IMR-90 (cell line): ENCODE measurements around the gene STUM. TPM values are rescaled to one million over a fixed set of nuclear protein-coding genes. Genes with fewer than 3 reads are reported as not detected.

Experiments
- ATAC-seq: fragments of 200-7000 bp; cut with Tn5 transposase; 2 replicates; pipeline ENCODE4 v1.9.1; 2020; ENCODE audit warnings: low read depth, mild to moderate bottlenecking, moderate library complexity
- BruUV-seq: library from RNA; stranded (reverse); fragments of 400-500 nt; replicated peaks from 2 replicates; lab custom pipeline; 2021; lab: Mats Ljungman, UMichigan
- CTCF ChIA-PET: fragments of 300-600 bp; formaldehyde crosslinking; extraction: SDS; loops from one replicate; lab custom pipeline; 2021; ENCODE audit warnings: antibody characterized with exemption; lab: Yijun Ruan, JAX
- POLR2A ChIA-PET: fragments of 300-600 bp; sonication (Branson Sonifier 250); formaldehyde crosslinking; loops from one replicate; lab custom pipeline; 2022; ENCODE audit warnings: antibody characterized with exemption; ENCODE audit not compliant: unreplicated experiment; lab: Charles Lee
- DNase-seq: peaks from one replicate; pipeline ENCODE4 v3.0.0; 2013
- H2AFZ ChIP-seq: replicated peaks from 2 replicates; pipeline ENCODE3; 2013; ENCODE audit warnings: low read length, mild to moderate bottlenecking; ENCODE audit not compliant: poor library complexity
- H2AK5ac ChIP-seq: 2 replicates; pipeline ENCODE4 v1.6.1; 2013; ENCODE audit warnings: low read depth, low read length, inconsistent platforms
- H2AK9ac ChIP-seq: replicated peaks from 2 replicates; pipeline ENCODE3; 2013; ENCODE audit warnings: mild to moderate bottlenecking, low read depth, low read length, moderate library complexity; ENCODE audit not compliant: poor library complexity
- H2BK120ac ChIP-seq: 2 replicates; pipeline ENCODE4 v1.6.1; 2013; ENCODE audit warnings: low read depth, low read length, inconsistent platforms
- H2BK15ac ChIP-seq: 3 replicates; pipeline ENCODE4 v1.6.1; 2013; ENCODE audit warnings: low read depth, low read length, inconsistent platforms
- H2BK20ac ChIP-seq: 2 replicates; pipeline ENCODE4 v1.6.1; 2013; ENCODE audit warnings: low read depth, mild to moderate bottlenecking, inconsistent platforms, low read length, moderate library complexity
- H2BK5ac ChIP-seq: 2 replicates; pipeline ENCODE4 v1.6.1; 2013; ENCODE audit warnings: mild to moderate bottlenecking, low read depth, low read length, inconsistent platforms; ENCODE audit not compliant: poor library complexity, severe bottlenecking
- H3K14ac ChIP-seq: replicated peaks from 2 replicates; pipeline ENCODE4 v1.6.1; 2013; ENCODE audit warnings: low read depth, low read length, inconsistent platforms
- H3K18ac ChIP-seq: 2 replicates; pipeline ENCODE4 v1.6.1; 2013; ENCODE audit warnings: low read depth, low read length, control low read depth
- H3K23ac ChIP-seq: 2 replicates; pipeline ENCODE4 v1.6.1; 2013; ENCODE audit warnings: low read depth, low read length, inconsistent platforms
- H3K27ac ChIP-seq: 2 replicates; pipeline ENCODE4 v1.5.1; 2013; ENCODE audit warnings: mild to moderate bottlenecking, control low read depth, low read length; ENCODE audit not compliant: insufficient read depth
- H3K27me3 ChIP-seq: 2 replicates; pipeline ENCODE4 v1.6.1; 2013; ENCODE audit warnings: low read length; ENCODE audit not compliant: control insufficient read depth, insufficient read depth
- H3K36me3 ChIP-seq: 2 replicates; pipeline ENCODE4 v1.6.1; 2013; ENCODE audit warnings: low read length, mixed read lengths; ENCODE audit not compliant: control insufficient read depth, insufficient read depth
- H3K4ac ChIP-seq: 2 replicates; pipeline ENCODE4 v1.6.1; 2013; ENCODE audit warnings: low read depth, low read length, inconsistent platforms
- H3K4me1 ChIP-seq: 2 replicates; pipeline ENCODE4 v1.6.1; 2013; ENCODE audit warnings: low read length, mixed read lengths; ENCODE audit not compliant: control insufficient read depth, insufficient read depth
- H3K4me2 ChIP-seq: 2 replicates; pipeline ENCODE4 v1.6.1; 2013; ENCODE audit warnings: low read depth, mild to moderate bottlenecking, control low read depth, low read length, moderate library complexity
- H3K4me3 ChIP-seq: 2 replicates; pipeline ENCODE4 v1.5.1; 2013; ENCODE audit warnings: low read depth, mild to moderate bottlenecking, control low read depth, low read length, moderate library complexity; ENCODE audit not compliant: insufficient read depth
- H3K56ac ChIP-seq: 2 replicates; pipeline ENCODE4 v1.6.1; 2013; ENCODE audit warnings: low read length, inconsistent platforms; ENCODE audit not compliant: insufficient read depth; ENCODE audit errors: extremely low read depth
- H3K79me1 ChIP-seq, 2 experiments: 2 replicates each; pipeline ENCODE4 v1.6.1; 2013; ENCODE audit warnings: low read length in 2 of 2, inconsistent platforms in 1 of 2, low read depth in 1 of 2
- H3K9ac ChIP-seq: 2 replicates; pipeline ENCODE4 v1.6.1; 2013; ENCODE audit warnings: low read depth, low read length, control low read depth
- H3K9me1 ChIP-seq: 2 replicates; pipeline ENCODE4 v1.6.1; 2013; ENCODE audit warnings: low read length, inconsistent platforms; ENCODE audit not compliant: insufficient read depth
- H3K9me3 ChIP-seq: 2 replicates; pipeline ENCODE4 v1.6.1; 2013; ENCODE audit warnings: low read length; ENCODE audit not compliant: control insufficient read depth, insufficient read depth
- H4K20me1 ChIP-seq: 2 replicates; pipeline ENCODE4 v1.6.1; 2013; ENCODE audit warnings: low read length, inconsistent platforms; ENCODE audit not compliant: insufficient read depth
- H4K5ac ChIP-seq: 2 replicates; pipeline ENCODE4 v1.6.1; 2013; ENCODE audit warnings: mild to moderate bottlenecking, low read depth, low read length, control low read depth
- H4K8ac ChIP-seq, 2 experiments: 2 replicates each; pipeline ENCODE4 v1.6.1; 2013; ENCODE audit warnings: low read depth in 2 of 2, low read length in 2 of 2, control low read depth in 1 of 2, inconsistent platforms in 1 of 2
- H4K91ac ChIP-seq: 2 replicates; pipeline ENCODE4 v1.6.1; 2013; ENCODE audit warnings: low read depth, low read length, inconsistent platforms; ENCODE audit not compliant: insufficient read depth
- BHLHE40 ChIP-seq: fragments of 150-350 bp; IDR thresholded peaks from 2 replicates; pipeline ENCODE4 v1.6.1; 2016; ENCODE audit warnings: mild to moderate bottlenecking, low read depth, low read length
- CEBPB ChIP-seq: IDR thresholded peaks from 2 replicates; pipeline ENCODE4 v1.6.1; 2012; ENCODE audit warnings: low read depth, low read length, improper control_type of control experiment
- CHD1 ChIP-seq: IDR thresholded peaks from 2 replicates; pipeline ENCODE4 v1.6.1; 2012; ENCODE audit warnings: low read depth, low read length, improper control_type of control experiment
- CTCF ChIP-seq: conservative IDR thresholded peaks from 2 replicates; pipeline ENCODE4 v1.5.1; 2012; ENCODE audit warnings: mild to moderate bottlenecking, low read depth, low read length, improper control_type of control experiment
- MAFK ChIP-seq: IDR thresholded peaks from 2 replicates; pipeline ENCODE4 v1.6.1; 2012; ENCODE audit warnings: low read depth, low read length, improper control_type of control experiment
- MAZ ChIP-seq: IDR thresholded peaks from 2 replicates; pipeline ENCODE4 v1.6.1; 2012; ENCODE audit warnings: low read depth, mild to moderate bottlenecking, low read length, improper control_type of control experiment, moderate library complexity, borderline replicate concordance
- MXI1 ChIP-seq: IDR thresholded peaks from 2 replicates; pipeline ENCODE4 v1.6.1; 2012; ENCODE audit warnings: low read depth, mild to moderate bottlenecking, low read length, moderate library complexity, borderline replicate concordance
- NFE2L2 ChIP-seq: fragments of 150-350 bp; IDR thresholded peaks from 2 replicates; pipeline ENCODE4 v1.6.1; 2016; ENCODE audit warnings: low read depth, mild to moderate bottlenecking, low read length
- RAD21 ChIP-seq: IDR thresholded peaks from 2 replicates; pipeline ENCODE4 v1.6.1; 2012; ENCODE audit warnings: low read length, improper control_type of control experiment
- RCOR1 ChIP-seq: IDR thresholded peaks from 2 replicates; pipeline ENCODE4 v1.6.1; 2012; ENCODE audit warnings: mild to moderate bottlenecking, low read length, improper control_type of control experiment; ENCODE audit not compliant: insufficient replicate concordance
- RFX5 ChIP-seq: IDR thresholded peaks from 2 replicates; pipeline ENCODE4 v1.8.0; 2012; ENCODE audit warnings: low read depth, mild to moderate bottlenecking, low read length, moderate library complexity
- SMC3 ChIP-seq: fragments of 150-350 bp; IDR thresholded peaks from 2 replicates; pipeline ENCODE4 v1.6.1; 2016; ENCODE audit warnings: low read depth, mild to moderate bottlenecking, antibody characterized with exemption, low read length, moderate library complexity
- USF2 ChIP-seq: fragments of 150-350 bp; IDR thresholded peaks from 2 replicates; pipeline ENCODE4 v1.6.1; 2017; ENCODE audit warnings: mild to moderate bottlenecking, antibody characterized with exemption, low read length, low read depth
- WGBS, 2 experiments: methylation state at CpG; one replicate each; pipeline versions ENCODE4 v1.1.5 to v1.1.7; 2013; ENCODE audit warnings: missing lambda C conversion rate in 2 of 2; ENCODE audit not compliant: insufficient read length in 1 of 2; ENCODE audit errors: extremely low coverage in 2 of 2; 5-methylcytosine and 5-hydroxymethylcytosine counted together
- dilution Hi-C: fragments of 300-500 bp; cut with HindIII; formaldehyde crosslinking; loops from one replicate; pipeline ENCODE4 v1.14.3; 2018; ENCODE audit warnings: low sequenced_read_pairs; ENCODE audit not compliant: unreplicated experiment
- in situ Hi-C: fragments of 300-500 bp; cut with MboI; formaldehyde crosslinking; loops from 3 replicates; pipeline ENCODE4 v1.14.3; 2019; ENCODE audit warnings: low sequenced_read_pairs, inconsistent platforms, mixed read lengths
- intact Hi-C: fragments of 100-400 bp; cut with micrococcal nuclease; formaldehyde crosslinking; loops from 2 replicates; pipeline ENCODE4 v1.10.0; 2022
- polyA plus RNA-seq, 3 experiments: library from polyadenylated mRNA; depleted of rRNA; stranded (reverse); fragments of >200 nt; gene quantifications; 2 replicates each; pipeline ENCODE4 v1.2.3, GENCODE V29; 2012; ENCODE audit warnings: low replicate concordance in 1 of 3
- total RNA-seq: library from RNA; depleted of rRNA; stranded (reverse); fragments of >200 nt; gene quantifications from 2 replicates; pipeline ENCODE4 v1.2.3, GENCODE V29; 2012
- TF ChIP-seq, protein P1 (sequence below): fragments of 150-350 bp; IDR thresholded peaks from 2 replicates; pipeline ENCODE4 v1.6.1; 2016; ENCODE audit warnings: low read depth, mild to moderate bottlenecking, low read length, moderate library complexity, borderline replicate concordance

The STUM gene
- total and polyA plus RNA-seq, 2 of the 4 experiments (the other 2 are of a cell fraction), result not detected

- Histone ChIP-seq H2BK20ac (no peak overlapping the region), H3K4me1 (no peaks in the 10 kb centered on the region), H2AK9ac (no peak overlapping the region), H3K36me3 (no peaks in the 10 kb centered on the region), H3K27ac (no peak overlapping the region), H3K9me3 (no peaks in the 10 kb centered on the region), H3K9me1 (no peaks in the 10 kb centered on the region), H3K9ac (no peak overlapping the region), H3K14ac (no peak overlapping the region), H4K20me1 (no peaks in the 10 kb centered on the region), H3K4me2 (no peak overlapping the region), H3K4me3 (no peak overlapping the region), H3K18ac (no peak overlapping the region), H3K27me3 (peaks cover 14% of the 10 kb centered on the region), H2AK5ac (no peak overlapping the region), H3K4ac (no peak overlapping the region), H3K56ac (no peak overlapping the region), H2BK15ac (no peak overlapping the region), H4K8ac (no peak overlapping the region), H2BK5ac (no peak overlapping the region), H2AFZ (no peak overlapping the region), H4K91ac (no peak overlapping the region), H2BK120ac (no peak overlapping the region), H3K79me1 (no peaks in the 10 kb centered on the region), H4K5ac (no peak overlapping the region), H3K23ac (no peak overlapping the region)
- CTCF ChIA-PET, result no interaction called here
- ATAC-seq (no peak), DNase-seq (no peak)
- intact Hi-C loops (no loop called here), in situ Hi-C loops (no loop called here), dilution Hi-C loops (no loop called here)
- POLR2A ChIA-PET, result no interaction called here
- 80% methylated on average over 4 of the region's 7 CpGs; no CpG with 5 or more reads in 1 of the 2 experiments for WGBS, 2 experiments
- TF ChIP-seq SMC3, result no peak
- no peak for TF ChIP-seq RAD21
- no peak for TF ChIP-seq MXI1
- TF ChIP-seq NFE2L2, result no peak
- TF ChIP-seq MAZ, result no peak
- no peak for TF ChIP-seq MAFK
- no peak for TF ChIP-seq BHLHE40
- TF ChIP-seq CEBPB, result no peak
- no peak for TF ChIP-seq RFX5
- TF ChIP-seq, protein P1, sequence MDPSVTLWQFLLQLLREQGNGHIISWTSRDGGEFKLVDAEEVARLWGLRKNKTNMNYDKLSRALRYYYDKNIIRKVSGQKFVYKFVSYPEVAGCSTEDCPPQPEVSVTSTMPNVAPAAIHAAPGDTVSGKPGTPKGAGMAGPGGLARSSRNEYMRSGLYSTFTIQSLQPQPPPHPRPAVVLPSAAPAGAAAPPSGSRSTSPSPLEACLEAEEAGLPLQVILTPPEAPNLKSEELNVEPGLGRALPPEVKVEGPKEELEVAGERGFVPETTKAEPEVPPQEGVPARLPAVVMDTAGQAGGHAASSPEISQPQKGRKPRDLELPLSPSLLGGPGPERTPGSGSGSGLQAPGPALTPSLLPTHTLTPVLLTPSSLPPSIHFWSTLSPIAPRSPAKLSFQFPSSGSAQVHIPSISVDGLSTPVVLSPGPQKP, result no peak
- TF ChIP-seq USF2, result no peak
- TF ChIP-seq CHD1, result no peak
- TF ChIP-seq CTCF, result no peak
- no peak for TF ChIP-seq RCOR1
- BruUV-seq, result no TSS peak
Observed at GRCh38 chr1:226586116-226586515, 37.6 kb downstream of the STUM start.
